HG03060 (cell line): ENCODE data around the gene FDX2.

Experiments
- ATAC-seq: cut with Tn5 transposase; IDR thresholded peaks from one replicate; pipeline ENCODE4 v1.9.1; 2021; ENCODE audit warnings: low read depth, moderate number of reproducible peaks; ENCODE audit not compliant: unreplicated experiment

The FDX2 gene

GRCh38 chr19:10306327-10306726, 9.5 kb downstream of the FDX2 start:
- ATAC-seq, result no peak

DNA sequence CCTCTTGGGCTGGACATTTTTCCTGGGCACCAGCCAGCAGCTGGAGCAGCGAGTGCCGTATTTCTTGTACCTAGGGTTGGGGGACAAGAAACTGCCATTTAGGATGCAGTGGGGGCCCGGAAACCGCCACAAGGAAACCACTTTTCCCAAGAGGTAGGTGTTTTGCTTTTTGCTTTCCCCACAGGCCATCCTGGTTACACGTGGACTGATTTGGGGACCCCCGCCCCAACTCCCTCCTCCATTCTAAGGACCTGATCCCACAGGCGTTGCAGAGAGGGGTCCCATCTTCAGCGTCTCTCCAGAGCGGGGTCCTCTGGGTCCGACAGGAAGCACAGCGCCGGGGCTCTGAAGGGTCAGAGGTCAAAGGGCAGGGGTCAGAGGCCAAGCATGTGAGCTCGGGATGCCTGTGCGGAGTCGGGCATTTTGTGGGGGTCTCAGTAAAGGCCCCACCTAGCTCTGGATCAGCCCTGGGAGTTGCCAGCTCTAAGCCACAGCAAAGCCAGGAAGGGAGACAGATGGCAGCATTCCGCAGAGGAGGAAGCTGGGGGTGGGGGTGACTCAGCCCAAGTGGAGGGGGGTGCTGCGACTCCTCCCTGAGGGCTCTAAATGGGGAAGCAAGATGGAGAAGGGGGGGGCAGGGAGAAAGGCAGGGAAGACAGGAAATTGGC, 10.5 kb downstream of the FDX2 start:
- ATAC-seq, result no peak

DNA sequence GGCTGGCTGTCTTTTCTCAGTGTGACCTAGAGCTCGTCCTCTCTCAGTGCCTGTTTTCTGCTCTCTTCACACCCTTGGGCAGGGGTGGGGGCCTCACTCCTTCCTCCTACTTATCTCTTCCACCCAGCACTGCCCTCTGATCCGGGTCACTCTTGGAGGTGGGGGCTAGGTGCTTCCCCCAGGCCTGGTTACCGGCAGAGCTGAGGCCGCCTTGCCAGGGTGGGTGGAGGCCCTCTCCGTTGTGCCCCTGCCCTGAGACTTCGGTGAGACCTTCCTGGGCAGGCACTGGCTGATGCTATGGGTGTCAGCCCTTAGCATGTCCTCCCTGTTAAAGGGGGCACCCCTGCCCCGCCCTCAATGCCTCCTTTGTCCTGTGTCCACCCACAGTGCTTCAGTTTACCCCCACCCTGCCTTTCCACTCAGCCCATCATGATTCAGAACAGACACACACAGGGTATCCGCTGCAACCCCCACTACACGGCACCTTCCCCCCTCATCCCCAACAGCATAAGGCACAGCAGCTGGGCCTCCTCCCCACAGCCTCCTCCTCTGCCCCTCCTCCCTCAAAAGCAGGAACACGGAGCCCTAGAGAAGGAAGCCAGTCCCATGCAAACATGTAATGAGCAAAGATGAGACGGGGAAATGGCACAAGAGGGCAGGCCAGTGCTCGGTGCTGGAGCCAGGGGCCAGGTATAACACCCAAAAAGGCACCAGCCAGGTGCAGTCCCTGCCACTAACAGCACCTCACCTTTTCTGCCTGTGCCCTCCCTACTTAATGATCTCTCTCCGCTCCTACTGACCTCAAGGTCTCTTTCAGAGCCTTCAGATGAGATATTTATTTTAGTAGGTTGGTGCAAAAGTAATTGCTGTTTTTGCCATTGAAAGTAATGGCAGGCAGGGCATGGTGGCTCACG, 16.0 kb downstream of the FDX2 start:
- ATAC-seq, result no peak

DNA sequence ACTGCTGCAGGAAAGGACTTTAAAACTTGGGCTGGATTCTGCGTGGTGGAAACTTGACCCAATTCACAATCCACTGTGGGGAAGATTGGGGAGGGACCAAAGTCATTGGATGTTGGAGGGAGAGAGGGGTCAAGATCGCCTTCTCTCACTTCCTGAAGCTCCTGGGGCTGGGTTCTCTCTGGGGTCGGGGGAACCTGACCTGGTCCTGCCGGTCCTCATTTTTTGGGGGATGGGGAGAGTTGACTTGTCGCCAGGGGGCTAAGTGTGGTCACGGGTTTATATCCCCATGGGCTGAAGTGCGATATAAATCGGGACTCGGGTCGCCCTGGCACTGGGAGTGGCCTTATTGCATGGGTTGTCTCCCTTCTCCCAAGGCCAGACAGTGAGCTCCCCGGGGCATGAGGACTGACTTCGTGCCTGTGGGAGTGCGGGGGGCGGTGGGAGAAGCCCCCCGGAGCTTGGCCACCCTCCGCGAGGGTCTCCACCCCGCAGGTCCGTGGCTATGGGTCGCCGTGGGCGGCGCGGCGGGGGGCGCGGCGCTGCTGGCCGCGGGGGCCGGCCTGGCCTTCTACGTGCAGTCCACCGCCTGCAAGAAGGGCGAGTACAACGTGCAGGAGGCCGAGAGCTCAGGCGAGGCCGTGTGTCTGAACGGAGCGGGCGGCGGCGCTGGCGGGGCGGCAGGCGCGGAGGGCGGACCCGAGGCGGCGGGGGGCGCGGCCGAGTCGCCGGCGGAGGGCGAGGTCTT, 19.8 kb downstream of the FDX2 start:
- ATAC-seq, result no peak

GRCh38 chr19:10295305-10295846, 20.4 kb downstream of the FDX2 start:
- no peak for ATAC-seq

DNA sequence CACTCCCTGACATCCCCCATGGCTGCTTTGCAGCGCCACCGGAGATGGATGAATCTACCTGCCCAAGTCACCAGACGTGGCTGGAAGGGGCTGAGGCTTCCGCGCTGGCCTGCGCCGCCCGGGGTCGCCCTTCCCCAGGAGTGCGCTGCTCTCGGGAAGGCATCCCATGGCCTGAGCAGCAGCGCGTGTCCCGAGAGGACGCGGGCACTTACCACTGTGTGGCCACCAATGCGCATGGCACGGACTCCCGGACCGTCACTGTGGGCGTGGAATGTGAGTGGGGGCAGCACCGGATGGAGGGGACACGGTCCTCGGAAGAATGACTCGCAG, 21.5 kb downstream of the FDX2 start:
- no peak for ATAC-seq

DNA sequence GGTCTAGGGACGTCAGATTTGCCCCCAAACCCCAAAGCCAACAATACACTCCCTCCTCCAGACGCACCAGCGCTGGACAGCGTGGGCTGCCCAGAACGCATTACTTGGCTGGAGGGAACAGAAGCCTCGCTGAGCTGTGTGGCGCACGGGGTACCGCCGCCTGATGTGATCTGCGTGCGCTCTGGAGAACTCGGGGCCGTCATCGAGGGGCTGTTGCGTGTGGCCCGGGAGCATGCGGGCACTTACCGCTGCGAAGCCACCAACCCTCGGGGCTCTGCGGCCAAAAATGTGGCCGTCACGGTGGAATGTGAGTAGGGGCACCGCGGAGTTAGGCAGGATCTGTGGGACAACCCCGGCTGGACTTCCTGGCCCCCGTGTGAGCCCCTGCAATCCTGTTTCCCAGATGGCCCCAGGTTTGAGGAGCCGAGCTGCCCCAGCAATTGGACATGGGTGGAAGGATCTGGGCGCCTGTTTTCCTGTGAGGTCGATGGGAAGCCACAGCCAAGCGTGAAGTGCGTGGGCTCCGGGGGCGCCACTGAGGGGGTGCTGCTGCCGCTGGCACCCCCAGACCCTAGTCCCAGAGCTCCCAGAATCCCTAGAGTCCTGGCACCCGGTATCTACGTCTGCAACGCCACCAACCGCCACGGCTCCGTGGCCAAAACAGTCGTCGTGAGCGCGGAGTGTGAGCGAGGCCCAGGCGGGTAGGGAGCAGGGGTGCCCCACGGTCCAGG, 22.0 kb downstream of the FDX2 start:
- ATAC-seq, result no peak

DNA sequence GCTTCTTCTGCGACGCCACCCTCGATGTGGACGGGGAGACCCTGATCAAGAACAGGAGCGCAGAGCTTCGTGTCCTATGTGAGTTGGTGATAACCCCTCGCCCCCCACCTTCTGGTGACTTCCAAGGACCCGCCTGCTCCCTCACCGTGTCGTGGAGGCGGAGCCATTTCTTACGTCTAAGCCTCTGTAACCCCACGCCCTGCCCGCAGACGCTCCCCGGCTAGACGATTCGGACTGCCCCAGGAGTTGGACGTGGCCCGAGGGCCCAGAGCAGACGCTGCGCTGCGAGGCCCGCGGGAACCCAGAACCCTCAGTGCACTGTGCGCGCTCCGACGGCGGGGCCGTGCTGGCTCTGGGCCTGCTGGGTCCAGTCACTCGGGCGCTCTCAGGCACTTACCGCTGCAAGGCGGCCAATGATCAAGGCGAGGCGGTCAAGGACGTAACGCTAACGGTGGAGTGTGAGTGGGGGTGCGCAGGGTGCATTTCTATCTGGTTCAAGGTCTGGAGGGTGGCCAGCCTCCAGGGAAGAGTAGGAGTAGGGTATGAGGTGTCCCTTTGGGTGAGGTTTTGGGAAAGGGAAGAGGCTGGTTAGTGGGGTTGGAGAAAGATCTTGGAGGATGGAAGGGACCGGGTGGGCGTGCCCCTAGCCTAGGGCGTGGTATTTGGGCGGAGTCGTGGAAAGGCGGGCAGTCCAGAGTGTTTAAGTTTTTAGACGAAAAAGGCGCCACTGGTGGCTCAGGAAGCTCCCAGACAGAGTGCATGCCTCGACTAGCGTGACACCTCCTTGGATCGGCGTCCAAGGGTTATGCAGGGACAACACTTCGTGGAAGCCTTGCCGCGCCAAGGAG, 22.8 kb downstream of the FDX2 start:
- ATAC-seq, result no peak

- ATAC-seq, result no peak
These were observed 23.5 kb downstream of the FDX2 start for GRCh38 chr19:10292206-10292788.

DNA sequence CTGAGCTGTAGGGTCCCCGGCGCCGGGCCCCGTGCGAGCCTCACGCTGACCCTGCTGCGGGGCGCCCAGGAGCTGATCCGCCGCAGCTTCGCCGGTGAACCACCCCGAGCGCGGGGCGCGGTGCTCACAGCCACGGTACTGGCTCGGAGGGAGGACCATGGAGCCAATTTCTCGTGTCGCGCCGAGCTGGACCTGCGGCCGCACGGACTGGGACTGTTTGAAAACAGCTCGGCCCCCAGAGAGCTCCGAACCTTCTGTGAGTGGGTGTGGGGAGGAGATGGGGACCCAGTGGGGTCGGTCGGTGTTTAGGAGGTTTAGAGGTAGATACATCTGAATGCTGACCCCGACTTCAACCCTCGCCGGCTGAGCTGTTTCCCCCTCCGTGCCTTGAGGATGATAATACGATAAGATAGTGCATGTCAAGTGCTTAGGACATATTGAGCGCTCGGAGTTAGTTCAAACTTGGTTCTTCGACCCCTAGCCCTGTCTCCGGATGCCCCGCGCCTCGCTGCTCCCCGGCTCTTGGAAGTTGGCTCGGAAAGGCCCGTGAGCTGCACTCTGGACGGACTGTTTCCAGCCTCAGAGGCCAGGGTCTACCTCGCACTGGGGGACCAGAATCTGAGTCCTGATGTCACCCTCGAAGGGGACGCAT, 24.1 kb downstream of the FDX2 start:
- ATAC-seq, result no peak

GRCh38 chr19:10290876-10291553, 24.8 kb downstream of the FDX2 start:
- no peak for ATAC-seq

DNA sequence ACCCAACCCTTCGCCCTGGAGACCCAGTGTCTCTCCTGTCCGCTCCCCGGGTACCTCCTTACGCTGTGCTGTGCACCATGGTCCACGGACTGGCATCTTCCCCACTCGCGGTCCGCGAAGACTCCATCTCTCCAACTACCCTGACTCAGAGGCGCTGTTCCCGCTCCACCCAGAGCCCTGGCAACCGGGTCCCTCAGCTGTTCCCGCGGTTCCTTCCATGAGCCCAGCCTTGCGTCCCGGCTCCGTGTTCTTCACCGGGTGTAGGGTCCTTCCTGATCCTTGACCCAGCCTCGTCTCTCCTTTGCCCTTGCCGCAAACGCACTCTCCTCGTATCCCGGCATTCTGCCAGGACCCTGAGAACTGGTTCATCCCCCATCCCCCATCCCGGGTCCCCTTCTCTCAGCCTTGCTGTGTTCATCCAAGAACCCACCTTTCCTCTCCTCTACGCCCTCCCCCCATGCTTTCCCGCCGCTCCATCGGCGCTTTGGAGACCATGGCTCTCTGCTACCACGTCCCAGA, 25.4 kb downstream of the FDX2 start:
- ATAC-seq, result no peak

DNA sequence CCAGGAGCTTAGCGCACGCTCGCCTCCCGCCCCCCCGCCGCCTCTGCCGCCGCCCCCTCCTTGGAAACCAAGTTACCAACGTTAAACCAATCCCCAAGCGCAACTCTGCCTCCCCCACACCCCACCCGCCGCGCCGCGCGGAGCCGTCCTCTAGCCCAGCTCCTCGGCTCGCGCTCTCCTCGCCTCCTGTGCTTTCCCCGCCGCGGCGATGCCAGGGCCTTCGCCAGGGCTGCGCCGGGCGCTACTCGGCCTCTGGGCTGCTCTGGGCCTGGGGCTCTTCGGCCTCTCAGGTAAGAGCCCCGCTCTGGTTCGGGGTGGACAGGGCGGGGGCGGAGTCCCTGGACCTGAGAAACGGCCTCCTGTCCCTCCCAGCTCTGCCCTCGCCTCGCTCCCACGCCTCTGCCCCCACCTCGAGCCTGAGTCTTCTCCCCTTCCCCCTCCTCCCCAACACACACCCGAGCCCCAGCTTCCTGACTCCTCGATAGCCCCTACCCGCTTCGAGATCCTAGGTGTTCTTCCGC, 25.9 kb downstream of the FDX2 start, which contains the start of gene ICAM5:
TSS of gene ICAM5 (plus strand) at position 117 of the 521 bp plus-strand sequence. CDS start at position 209, 92 bp downstream.
- no peak for ATAC-seq

- ATAC-seq, result no peak
These were observed 26.5 kb downstream of the FDX2 start for GRCh38 chr19:10289167-10289835.

GRCh38 chr19:10288662-10289166, 27.1 kb downstream of the FDX2 start:
- no peak for ATAC-seq

GRCh38 chr19:10286803-10287737, 28.7 kb downstream of the FDX2 start, which contains the start of gene ICAM4:
Gene ICAM4, plus strand, starts transcription at chr19:10286955. Its CDS starts 58 bp downstream, at chr19:10287013.
- no peak for ATAC-seq
